HuH-7 (cell line): ENCODE results near the gene OTP.
"Not testable (repeated sequence)": the region's sequence is repeated elsewhere in the genome, so short reads cannot be mapped to it uniquely, and the experiment has no call there.

Experiments
- DNase-seq: peaks from one replicate; pipeline ENCODE4 v3.0.0; 2011; ENCODE audit warnings: low spot score

OTP gene

GRCh38 chr5:77608927-77609326, 29.6 kb downstream of the OTP start:
- DNase-seq, result not testable (repeated sequence)

DNA sequence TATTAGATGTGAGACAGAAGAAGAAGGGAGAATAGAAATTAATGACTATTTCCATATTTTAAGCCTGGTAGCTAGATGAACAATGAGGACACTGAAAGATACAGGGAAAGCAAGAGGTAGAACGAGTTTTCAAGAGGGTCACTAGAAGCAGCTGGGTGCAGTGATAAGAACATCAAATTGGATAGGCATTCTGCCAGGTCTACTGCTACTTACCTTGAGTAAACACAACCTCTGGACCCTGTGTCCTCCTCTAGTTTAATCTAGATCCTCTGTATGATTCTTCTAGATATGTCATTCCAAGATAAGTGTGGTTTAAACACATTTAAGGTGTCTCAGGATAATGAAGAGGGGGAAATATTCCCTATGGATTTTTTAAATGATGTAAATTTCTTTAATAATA, 31.2 kb downstream of the OTP start:
- DNase-seq, result no peak

DNA sequence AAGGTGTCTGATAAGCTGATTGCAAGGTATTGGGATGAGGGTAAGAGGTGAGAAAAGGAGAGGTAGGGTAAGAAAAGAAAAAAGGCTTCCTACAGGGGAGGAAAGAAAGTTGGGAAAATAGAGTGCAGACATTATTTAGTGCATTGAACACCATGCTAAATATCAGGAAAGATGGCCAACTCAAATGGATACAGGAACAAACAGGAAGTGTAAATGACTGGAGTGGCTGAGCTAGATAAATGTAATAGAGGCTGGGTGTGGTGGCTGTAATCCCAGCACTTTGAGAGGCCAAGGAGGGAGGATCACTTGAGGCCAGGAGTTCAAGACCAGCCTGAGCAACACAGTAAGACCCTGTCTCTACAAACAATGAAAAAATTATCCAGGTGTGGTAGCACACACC, 32.2 kb downstream of the OTP start:
- no peak for DNase-seq

DNA sequence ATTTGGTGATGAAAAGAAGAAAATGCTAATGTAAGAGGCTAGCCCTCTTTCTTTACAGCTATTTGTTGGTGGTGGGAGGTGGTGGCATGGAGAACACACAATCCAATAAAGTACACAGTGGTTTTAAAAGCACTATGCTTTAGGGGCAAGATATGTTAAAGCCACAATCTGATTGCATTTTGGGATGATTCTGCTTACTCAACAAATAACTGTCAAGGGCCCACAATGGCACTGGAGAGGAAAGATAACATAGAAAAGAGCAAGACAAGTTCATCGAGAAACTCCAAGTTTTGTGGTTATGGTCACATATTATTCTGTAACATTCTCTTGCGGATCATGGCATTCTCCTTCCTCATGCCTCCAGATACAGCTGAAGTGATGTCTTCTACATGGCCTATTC, 38.8 kb downstream of the OTP start:
- DNase-seq, result no peak

DNA sequence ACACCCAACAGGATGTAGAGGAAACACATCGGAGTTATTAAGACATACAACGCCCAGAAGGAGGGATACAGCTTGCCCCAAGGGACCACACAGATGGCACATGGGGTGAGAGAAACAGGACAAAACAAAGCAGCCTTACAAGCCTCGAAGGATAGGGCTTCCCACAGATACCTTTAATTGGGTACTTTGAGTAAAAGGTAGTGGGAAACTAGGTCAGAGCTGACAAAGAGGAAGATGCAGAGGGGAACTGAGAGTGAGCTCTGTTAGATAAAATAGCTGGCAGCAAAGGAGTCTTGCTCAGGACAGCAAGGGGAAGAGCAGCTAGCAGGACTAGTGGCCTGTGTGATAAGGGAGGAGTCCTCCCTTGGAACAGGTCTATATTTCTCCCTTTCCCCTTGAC, 48.2 kb downstream of the OTP start:
- DNase-seq, result no peak

- DNase-seq, result no peak
These were observed 50.3 kb downstream of the OTP start for GRCh38 chr5:77588175-77588574.

DNA sequence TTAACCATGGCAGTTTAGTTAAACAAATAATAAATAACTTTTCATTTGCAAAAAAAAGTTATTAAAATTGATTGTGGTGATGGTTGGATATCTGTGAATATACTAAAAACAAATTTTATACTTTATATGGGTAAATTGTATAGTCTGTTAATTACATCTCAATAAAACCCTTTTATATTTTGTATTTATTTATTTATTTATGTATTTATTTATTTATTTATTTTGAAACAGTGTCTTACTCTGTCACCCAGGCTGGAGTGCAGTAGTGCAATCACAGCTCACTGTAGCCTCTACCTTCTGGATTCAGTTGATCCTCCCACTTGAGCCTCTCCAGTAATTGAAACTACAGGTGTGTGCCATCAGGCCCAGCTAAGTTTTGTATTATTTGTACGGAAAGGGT, 52.4 kb downstream of the OTP start:
- no peak for DNase-seq

- DNase-seq, result not testable (repeated sequence)
These were observed 56.4 kb downstream of the OTP start for GRCh38 chr5:77582143-77582542.
